UCSD-AML1 (cell line): ENCODE measurements around the gene TOMM20.
"Not testable (repeated sequence)": the region's sequence is repeated elsewhere in the genome, so short reads cannot be mapped to it uniquely, and the experiment has no call there.

ENCODE experiments used
- DNase-seq: peaks from one replicate; lab custom pipeline; 2025; ENCODE audit not compliant: unreplicated experiment; lab: John Stamatoyannopoulos, UW

TOMM20 gene

DNA sequence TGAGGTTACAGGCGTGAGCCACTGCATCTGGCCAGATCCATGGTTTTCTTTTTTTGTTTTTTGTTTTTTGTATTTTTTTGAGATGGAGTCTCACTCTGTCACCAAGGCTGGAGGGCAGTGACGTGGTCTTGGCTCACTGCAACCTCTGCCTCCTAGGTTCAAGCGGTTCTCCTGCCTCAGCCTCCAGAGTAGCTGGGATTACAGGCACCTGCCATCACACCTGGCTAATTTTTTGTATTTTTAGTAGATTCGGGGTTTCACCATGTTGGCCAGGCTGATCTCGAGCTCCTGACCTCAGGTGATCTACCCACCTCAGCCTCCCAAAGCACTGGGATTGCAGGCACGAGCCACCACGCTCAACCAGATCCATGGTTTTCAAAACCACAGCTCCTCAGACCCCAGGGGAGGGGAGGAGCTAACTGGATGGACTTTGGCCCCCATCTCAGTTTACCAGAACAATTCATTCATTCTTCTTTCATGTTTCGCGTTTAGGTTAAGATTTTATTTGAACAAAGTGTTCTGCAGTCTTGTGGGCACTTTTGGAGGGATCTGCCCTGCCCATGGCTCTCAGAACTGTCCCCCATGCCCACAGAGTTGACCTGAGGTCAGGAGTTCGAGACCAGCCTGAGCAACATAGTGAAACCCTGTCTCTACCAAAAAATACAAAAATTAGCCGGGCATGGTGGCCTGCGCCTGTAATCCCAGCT is 43.1 kb downstream of the TOMM20 start:
- not testable (repeated sequence) for DNase-seq

DNA sequence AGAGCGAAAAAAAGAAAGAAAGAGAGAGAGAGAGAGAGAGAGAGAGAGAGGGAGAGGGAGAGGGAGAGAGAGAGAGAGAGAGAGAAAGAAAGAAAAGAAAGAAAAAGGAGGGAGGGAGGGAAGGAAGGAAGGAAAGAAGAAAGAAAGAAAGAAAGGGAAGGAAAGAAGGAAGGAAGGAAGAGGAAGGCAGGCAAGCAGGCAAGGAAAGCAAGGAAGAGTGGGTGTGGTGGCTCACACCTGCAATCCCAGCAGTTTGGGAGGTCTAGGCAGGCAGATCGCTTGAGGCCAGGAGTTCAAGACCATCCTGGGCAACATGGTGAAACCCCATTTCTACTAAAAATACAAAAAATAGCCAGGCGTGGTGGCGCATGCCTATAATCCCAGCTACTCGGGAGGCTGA is 47.8 kb downstream of the TOMM20 start:
- not testable (repeated sequence) for DNase-seq

GRCh38 chr1:235080297-235080657 is 48.4 kb downstream of the TOMM20 start:
- DNase-seq = not testable (repeated sequence)

DNA sequence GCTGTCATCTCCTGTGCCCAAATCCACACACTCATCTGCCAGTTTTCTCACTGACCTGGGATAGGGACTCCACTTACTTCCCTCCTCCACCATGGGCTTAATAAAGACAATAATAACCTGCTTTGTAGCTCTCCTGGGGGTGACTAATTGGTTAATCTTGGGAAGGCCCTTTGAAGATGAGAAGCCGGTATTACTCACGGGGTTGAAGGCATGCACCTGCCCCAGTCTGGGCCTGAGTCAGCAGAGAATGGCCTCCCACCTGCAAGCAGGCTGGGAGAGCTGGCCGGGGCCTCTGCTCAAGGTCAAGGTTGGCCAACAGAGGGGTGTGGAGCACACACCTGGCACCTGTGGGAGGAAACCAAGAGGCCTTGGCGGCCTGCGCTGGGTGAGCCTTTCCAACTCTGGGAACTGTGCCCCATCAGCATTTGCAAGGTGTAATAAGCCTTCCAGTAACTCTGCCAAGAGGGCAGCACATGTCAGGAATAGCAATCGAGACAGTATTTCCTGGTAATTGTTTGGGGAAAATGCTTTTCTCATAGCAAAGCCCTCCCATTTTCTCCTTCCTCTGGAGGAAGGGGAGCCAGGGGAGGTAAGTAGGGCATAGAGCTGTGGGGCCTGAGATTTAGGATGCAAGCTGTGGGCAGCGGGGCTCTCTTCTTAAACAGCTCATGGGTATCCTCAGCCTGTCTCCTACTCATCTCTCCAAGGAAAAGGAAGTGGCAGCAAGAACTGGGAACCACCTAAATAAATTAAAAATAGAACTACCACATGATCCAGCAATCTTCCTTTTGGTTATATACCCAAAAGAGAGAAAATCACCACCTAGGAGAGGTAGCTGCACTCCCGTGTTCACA is 49.0 kb downstream of the TOMM20 start:
- no peak for DNase-seq

- DNase-seq = no peak
Measured at GRCh38 chr1:235078480-235079381, 49.9 kb downstream of the TOMM20 start.

DNA sequence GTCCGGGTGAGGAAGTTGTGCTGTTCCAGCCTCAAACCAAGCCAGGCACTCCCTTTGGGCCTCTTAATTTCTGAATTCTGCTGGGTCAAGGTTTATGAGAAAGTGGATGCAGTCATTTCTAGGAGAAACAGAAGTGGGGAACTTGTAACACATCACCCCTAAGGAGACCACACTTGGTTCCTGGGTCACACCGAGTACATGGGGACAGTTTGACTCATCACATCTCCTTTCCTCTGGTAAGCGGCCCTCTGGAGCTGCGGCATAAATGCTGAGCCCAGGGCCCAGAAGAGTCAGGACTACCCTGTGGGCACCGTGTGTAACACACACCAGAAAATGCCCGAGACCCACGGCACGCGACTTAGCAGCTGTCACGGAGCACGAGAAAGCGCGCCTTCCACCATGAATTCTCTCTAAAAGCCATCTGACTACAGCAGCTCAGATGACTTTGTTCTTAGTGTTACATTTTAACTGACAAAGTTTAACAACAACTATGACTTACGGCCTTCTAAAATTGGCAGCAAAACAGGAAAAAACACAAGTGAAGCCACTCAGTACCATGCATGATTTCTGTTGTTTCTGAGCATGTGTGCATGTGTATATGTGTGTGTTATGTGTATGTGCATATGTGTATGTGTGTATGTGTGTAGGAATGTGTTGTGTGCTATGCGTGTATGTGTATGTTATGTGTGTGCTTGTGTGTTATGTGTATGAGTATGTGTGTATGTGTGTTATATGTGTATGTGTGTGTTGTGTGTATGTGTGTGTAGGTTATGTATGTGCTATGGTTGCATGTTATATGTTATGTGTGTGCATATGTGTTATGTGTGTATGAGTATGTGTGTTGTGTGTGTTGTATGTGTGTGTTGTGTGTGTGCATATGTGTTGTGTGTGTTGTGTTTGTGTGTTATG is 50.8 kb downstream of the TOMM20 start:
- DNase-seq = no peak

DNA sequence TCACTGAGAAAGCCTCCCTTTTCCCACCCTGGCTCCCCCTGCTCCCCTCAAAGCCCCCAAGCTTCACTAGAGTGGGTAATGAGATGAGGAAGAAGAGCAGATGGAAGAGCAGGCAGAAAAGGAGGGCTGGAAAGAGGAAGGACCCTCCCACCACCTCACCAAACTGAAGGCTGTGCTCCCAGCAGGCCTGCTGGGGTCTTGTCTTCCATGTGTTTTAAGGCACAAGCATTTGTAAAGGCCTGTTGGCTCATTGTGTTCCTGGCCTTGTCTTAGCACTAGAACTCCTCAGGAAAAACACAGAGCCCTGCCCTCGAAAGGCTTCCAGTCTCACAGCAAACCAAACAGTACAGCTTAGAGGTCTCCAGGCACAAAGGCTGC is 51.5 kb downstream of the TOMM20 start:
- DNase-seq = no peak

GRCh38 chr1:235076504-235077162 is 52.0 kb downstream of the TOMM20 start:
- DNase-seq = no peak

GRCh38 chr1:235075777-235076308 is 52.8 kb downstream of the TOMM20 start:
- no peak for DNase-seq

DNA sequence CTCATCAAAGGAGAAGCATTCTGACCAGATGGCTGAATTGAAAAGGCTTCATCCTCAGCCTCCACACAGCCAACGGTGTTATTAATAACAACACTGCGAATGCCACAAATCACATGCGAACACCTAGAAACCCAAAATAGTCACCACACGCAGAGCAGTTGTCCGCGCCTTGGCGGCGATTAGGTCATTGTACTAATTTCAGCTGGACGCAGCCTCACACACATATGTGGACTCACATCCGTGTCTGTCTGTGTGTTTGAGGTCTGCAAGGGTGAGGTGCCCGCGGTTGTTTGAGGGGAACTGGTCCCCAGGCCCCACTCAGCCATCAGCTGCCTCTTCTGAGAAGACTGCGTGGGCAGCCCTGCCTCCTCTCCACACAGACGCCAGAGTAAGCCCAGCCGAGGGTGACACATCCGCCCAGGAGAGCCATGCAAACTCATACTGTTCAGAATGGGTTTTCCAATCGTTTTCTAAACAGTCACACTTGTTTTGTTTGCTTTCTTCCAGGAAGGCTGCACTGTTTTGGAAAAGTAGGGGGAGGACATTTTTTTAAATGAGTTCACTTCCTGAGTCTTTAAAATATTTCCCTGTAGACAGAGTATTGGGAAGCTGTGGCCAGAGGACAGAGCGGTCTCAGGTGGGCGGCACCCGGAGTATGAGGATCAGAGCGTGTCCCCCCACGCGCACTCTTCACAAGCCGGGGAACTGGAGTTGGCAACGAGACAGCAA is 53.4 kb downstream of the TOMM20 start:
- peak; percentile 49 for DNase-seq

DNA sequence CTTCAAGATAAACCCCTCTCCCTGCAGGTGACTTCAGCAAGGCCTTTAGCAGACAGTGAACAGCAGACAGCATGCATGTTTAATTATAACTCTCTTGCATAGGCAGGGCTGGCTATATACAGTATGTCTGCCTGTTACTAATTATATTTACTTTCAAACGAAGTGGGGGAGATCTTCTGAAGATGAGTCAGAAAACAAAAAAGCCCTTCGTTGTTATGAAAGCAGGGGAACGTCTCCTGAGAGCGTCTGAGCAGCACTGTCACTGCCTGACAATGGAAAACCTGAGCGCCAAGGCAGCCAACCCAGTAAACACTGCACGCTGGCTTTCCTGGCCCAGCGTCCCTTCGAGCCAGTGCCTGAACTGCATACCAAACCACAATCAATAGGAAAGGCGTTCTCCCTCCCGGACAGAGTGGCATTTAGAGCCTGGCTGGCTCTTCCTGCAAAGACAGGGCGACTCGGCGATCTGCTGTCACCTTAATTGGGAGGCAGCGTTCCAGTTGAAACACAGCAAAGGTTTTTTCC is 54.1 kb downstream of the TOMM20 start:
- peak; percentile 49 for DNase-seq

- DNase-seq = no peak
Measured at GRCh38 chr1:235073968-235074522, 54.6 kb downstream of the TOMM20 start.

GRCh38 chr1:235073331-235073967 is 55.2 kb downstream of the TOMM20 start:
- no peak for DNase-seq

DNA sequence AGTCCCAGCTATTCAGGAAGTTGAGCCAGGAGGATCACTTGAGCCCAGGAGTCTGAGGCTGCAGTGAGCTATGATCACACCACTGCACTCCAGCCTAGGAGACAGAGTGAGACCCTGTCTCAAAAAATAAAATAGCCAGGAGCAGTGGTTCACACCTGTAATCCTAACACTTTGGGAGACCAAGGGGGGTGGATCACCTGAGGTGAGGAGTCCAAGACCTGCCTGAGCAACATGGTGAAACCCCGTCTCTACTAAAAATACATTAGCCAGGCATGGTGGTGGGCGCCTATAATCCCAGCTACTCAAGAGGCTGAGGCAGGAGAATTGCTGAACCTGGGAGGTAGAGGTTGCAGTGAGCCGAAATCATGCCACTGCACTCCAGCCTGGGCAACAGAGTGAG is 56.1 kb downstream of the TOMM20 start:
- not testable (repeated sequence) for DNase-seq

DNA sequence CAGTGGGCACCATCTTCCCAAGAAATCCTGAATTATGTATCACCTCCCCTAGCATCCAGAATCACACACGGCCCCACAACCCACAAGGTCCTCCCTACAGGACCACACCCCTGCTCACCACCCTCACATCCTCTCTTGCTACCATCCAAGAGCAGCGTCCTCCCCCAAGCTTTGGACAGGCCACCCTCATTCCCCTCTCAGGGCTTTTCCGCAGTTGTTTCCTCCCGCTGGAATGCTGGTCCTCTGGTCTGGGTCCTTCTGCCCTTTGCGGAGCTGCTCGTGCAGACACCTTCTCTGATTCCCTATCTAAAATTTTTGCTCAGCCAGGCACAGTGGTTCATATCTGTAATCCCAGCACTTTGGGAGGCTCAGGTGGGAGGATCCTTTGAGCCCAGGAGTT is 56.5 kb downstream of the TOMM20 start:
- no peak for DNase-seq

DNA sequence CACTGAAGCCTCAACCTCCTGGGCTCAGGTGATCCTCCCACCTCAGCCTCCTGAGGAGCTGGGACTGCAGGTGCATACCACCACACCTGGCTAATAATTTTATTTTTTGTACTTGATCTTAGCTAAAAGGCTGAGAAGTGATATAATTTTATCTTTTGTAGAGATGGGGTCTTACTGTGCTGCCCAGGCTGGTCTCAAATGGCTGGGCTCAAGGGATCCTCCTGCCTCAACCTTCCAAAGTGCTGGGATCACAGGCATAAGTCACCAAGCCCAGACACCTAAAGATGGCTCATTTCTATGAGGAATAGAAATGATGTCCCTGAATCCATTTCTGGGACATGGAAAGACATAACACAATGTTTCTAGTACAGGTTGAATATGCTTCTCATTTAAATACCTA is 57.8 kb downstream of the TOMM20 start:
- no peak for DNase-seq

GRCh38 chr1:235069577-235070563 is 58.8 kb downstream of the TOMM20 start:
- DNase-seq = no peak
